ENCODE data around the gene MT1X.

DNA sequence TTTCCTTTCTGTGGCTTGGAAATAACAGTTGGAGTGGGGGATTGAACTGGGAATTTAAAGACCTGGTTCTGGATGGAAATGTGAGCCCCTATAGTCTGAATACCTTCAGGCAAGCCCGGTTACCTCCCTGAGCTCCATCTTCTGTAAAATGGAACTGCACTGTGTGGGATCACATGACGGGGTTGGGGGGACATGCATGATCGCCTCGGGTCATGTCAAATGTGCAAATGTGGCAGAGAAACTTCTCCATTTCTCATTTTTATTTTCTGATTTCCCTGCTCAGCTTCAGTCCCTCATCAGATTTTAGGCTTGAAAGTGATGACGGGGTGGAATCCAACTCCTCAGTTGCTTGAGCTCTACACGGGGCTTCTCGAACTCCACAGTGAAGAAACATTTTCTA, 29.1 kb upstream of the MT1X start:
- TF ChIP-seq, protein P1, sequence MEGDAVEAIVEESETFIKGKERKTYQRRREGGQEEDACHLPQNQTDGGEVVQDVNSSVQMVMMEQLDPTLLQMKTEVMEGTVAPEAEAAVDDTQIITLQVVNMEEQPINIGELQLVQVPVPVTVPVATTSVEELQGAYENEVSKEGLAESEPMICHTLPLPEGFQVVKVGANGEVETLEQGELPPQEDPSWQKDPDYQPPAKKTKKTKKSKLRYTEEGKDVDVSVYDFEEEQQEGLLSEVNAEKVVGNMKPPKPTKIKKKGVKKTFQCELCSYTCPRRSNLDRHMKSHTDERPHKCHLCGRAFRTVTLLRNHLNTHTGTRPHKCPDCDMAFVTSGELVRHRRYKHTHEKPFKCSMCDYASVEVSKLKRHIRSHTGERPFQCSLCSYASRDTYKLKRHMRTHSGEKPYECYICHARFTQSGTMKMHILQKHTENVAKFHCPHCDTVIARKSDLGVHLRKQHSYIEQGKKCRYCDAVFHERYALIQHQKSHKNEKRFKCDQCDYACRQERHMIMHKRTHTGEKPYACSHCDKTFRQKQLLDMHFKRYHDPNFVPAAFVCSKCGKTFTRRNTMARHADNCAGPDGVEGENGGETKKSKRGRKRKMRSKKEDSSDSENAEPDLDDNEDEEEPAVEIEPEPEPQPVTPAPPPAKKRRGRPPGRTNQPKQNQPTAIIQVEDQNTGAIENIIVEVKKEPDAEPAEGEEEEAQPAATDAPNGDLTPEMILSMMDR (IDR thresholded peaks at IDR 0.05), result no peak
- no peak for TF ChIP-seq POLR2A (IDR thresholded peaks at IDR 0.05)

Measured in thyroid gland (tissue), 4 donors.